ENCODE measurements around the gene SLC25A22. TPM values are rescaled to one million over a fixed set of nuclear protein-coding genes. Genes with fewer than 3 reads are reported as not detected.

The SLC25A22 gene
- total and polyA plus RNA-seq, 2 donors (not counting 1 experiment from before 2014, with no cell fraction given): 25.7 to 45.7 TPM

DNA sequence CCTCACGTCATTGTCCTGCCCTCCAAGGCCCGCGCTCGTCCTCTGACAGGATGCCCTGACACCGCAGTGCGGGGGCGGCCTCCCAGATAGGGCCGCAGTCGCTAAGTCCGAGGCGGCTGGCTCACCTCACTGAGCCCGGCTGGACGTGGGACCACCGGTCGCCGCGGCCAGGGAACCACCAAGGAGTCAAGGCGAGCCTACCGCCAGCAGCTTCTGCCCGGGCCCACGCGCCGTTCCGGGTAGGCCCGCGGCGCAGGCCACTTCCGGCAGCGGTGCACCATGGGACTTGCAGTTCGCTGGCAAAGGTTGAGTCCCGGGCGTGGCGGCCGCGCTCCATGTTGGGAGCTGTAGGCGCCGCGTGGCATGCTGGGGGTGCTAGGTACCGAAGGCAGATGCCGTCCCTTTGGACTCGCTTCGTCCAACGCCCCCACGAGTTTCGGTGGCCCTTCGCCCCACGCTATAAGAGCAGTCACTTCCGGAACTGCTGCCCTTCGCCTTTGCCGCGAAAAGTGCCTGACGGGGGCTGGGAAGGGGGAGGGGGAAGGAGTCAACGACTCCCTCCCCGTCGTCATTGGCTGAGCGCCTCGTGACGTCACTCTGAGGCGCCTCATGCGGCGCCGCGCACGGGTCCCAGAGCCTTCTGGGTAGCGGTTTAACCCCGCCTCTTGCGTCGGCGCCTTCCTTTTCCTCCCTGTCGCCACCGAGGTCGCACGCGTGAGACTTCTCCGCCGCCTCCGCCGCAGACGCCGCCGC lies 11.4 kb upstream of the SLC25A22 start, which contains the start of gene RPLP2:
Gene RPLP2 (plus strand): TSS at position 681 of the 753 bp plus-strand sequence. CDS start 268 bp downstream, outside the sequence.
- Mint-ChIP-seq H3K9me3 (ENCODE audit: insufficient read depth) (no peaks in the 10 kb centered on the region), H3K27me3 (no peaks in the 10 kb centered on the region), H3K27ac (peak within 1 kb of the TSS; percentile 99), H3K4me1 (peaks cover 42% of the 10 kb centered on the region), H3K4me3 (peak within 1 kb of the TSS; percentile 96)
- Histone ChIP-seq H3K9me3 (ENCODE audit: control extremely low read depth in 1 of 3, control insufficient read depth in 2 of 3, insufficient read depth in 1 of 3, low read length in 2 of 3) (no peaks in the 10 kb centered on the region), H3K27me3 (replicated peaks in 1 of 4; ENCODE audit: control extremely low read depth in 1 of 4, control insufficient read depth in 3 of 4, insufficient read depth in 4 of 4, low read length in 3 of 4) (no peaks in the 10 kb centered on the region), H3K27ac (ENCODE audit: low read length in 2 of 2) (peak within 1 kb of the TSS; percentile 83 to 94), H3K4me1 (ENCODE audit: control insufficient read depth in 2 of 2, insufficient read depth in 2 of 2, low read length in 2 of 2) (peaks cover 23 to 35% of the 10 kb centered on the region in 2 donors), H3K79me2 (ENCODE audit: control insufficient read depth, insufficient read depth, low read length) (peaks cover 31% of the 10 kb centered on the region), H3K4me2 (replicated peaks; ENCODE audit: low read depth, low read length, poor library complexity, severe bottlenecking) (peak within 1 kb of the TSS; percentile 87), H2AFZ (ENCODE audit: insufficient read depth, low read depth, low read length, poor library complexity, severe bottlenecking) (peak within 1 kb of the TSS; percentile 93), H4K20me1 (ENCODE audit: control insufficient read depth, insufficient read depth, low read length, poor library complexity, severe bottlenecking) (peaks cover 36% of the 10 kb centered on the region), H3K36me3 (replicated peaks in 1 of 2; ENCODE audit: control extremely low read depth in 1 of 2, control insufficient read depth in 1 of 2, extremely low read depth in 1 of 2, insufficient read depth in 2 of 2, low read length in 1 of 2) (peaks cover 2 to 24% of the 10 kb centered on the region in 2 experiments), H3K9ac (ENCODE audit: low read length) (peak within 1 kb of the TSS; percentile 90), H3K4me3 (ENCODE audit: control extremely low read depth in 1 of 5, extremely low read depth in 1 of 5, insufficient read depth in 1 of 5, low read depth in 2 of 5, low read length in 4 of 5) (peak within 1 kb of the TSS; percentile 53 to 95 (median 86))
- intact Hi-C loops (cut with micrococcal nuclease): loop anchor here (1.0 to 5.0 kb wide), 5 partner anchors 10 to 303 kb away; partner anchors contain the start of genes AP2A2, POLR2L, RNH1 and SLC25A22
- no peak for TF ChIP-seq EZH2 (IDR thresholded peaks at IDR 0.05; ENCODE audit: borderline replicate concordance, insufficient read depth, low read depth, low read length, poor library complexity, severe bottlenecking)
- ATAC-seq (ENCODE audit: low read depth) (peak; percentile 82), DNase-seq (peak; percentile 100)
- ChIA-PET CTCF (interaction anchor here (1.1 to 2.6 kb wide), 4 partner anchors 10 to 255 kb away, joined by 3 to 14 read pairs (median 4); partner anchors contain the start of gene PNPLA2), POLR2A (interaction anchor here (0.6 to 2.9 kb wide), 6 partner anchors 10 to 115 kb away, joined by 3 to 32 read pairs (median 8); partner anchors contain the start of genes PNPLA2, POLR2L, SLC25A22 and TMEM80)
- WGBS (ENCODE audit: insufficient coverage): 1% methylated on average over 80 of the region's 81 CpGs

DNA sequence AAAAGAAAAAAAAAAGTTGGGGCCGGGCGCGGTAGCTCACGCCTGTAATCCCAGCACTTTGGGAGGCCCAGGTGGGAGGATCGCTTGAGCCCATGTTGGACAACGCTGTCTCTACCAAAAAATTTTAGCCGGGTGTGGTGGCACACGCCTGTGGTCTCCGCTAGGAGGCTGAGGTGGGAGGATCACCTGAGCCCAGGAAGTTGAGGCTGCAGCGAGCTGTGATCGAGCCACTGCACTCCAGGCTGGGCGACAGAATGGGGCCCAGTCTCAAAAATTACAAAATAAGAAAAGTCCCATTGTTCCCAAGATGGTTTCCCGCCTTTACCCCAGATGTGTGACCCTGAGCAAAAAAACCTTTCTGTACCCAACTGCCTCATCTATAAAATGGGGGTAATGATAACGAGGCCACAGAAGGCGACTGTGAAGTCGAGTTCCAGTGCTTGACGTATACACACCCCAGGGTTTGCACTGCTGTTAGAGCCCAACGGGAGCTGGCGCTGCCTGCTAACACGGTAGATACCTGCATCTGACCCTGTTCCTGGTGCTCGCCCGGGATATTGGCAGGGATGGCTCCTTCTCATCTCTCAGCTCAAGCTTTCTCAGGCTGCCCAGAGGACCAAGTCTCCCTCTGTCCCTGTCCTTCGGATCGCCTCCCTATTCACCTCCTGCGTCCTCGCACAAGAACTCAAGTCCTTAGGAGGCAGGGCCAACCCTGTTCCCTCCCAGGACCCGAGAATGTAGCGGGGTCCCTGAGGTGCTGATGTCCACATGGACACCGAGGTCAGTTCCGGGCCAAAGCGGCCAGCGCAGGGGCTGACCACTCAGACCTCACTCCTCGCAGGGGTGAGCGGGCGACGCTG lies 10.6 kb upstream of the SLC25A22 start:
- Mint-ChIP-seq H3K4me3 (peak overlapping the region; percentile 96), H3K27ac (peak overlapping the region; percentile 99), H3K4me1 (peaks cover 45% of the 10 kb centered on the region), H3K9me3 (ENCODE audit: insufficient read depth) (no peaks in the 10 kb centered on the region), H3K27me3 (no peaks in the 10 kb centered on the region)
- intact Hi-C loops (cut with micrococcal nuclease): loop anchor here (1.0 to 5.0 kb wide), 5 partner anchors 10 to 302 kb away; partner anchors contain the start of genes AP2A2, POLR2L, RNH1 and SLC25A22
- ChIA-PET CTCF (interaction anchor here (1.1 to 2.6 kb wide), 4 partner anchors 10 to 254 kb away, joined by 3 to 14 read pairs (median 4); partner anchors contain the start of gene PNPLA2), POLR2A (interaction anchor here (0.8 to 2.9 kb wide), 6 partner anchors 11 to 113 kb away, joined by 3 to 32 read pairs (median 8); partner anchors contain the start of genes PNPLA2, POLR2L, SLC25A22 and TMEM80)
- Histone ChIP-seq H2AFZ (ENCODE audit: insufficient read depth, low read depth, low read length, poor library complexity, severe bottlenecking) (peak overlapping the region; percentile 93), H3K4me2 (replicated peaks; ENCODE audit: low read depth, low read length, poor library complexity, severe bottlenecking) (peak overlapping the region; percentile 87), H3K4me3 (ENCODE audit: control extremely low read depth in 1 of 5, extremely low read depth in 1 of 5, insufficient read depth in 1 of 5, low read depth in 2 of 5, low read length in 4 of 5) (peak overlapping the region in 4 of 5 experiments; percentile 53 to 95 (median 88)), H3K36me3 (replicated peaks in 1 of 2; ENCODE audit: control extremely low read depth in 1 of 2, control insufficient read depth in 1 of 2, extremely low read depth in 1 of 2, insufficient read depth in 2 of 2, low read length in 1 of 2) (peaks cover 2 to 24% of the 10 kb centered on the region in 2 experiments), H3K4me1 (ENCODE audit: control insufficient read depth in 2 of 2, insufficient read depth in 2 of 2, low read length in 2 of 2) (peaks cover 31 to 43% of the 10 kb centered on the region in 2 donors), H3K79me2 (ENCODE audit: control insufficient read depth, insufficient read depth, low read length) (peaks cover 38% of the 10 kb centered on the region), H3K9me3 (ENCODE audit: control extremely low read depth in 1 of 3, control insufficient read depth in 2 of 3, insufficient read depth in 1 of 3, low read length in 2 of 3) (no peaks in the 10 kb centered on the region), H3K27me3 (replicated peaks in 1 of 4; ENCODE audit: control extremely low read depth in 1 of 4, control insufficient read depth in 3 of 4, insufficient read depth in 4 of 4, low read length in 3 of 4) (no peaks in the 10 kb centered on the region), H3K9ac (ENCODE audit: low read length) (peak overlapping the region; percentile 90), H4K20me1 (ENCODE audit: control insufficient read depth, insufficient read depth, low read length, poor library complexity, severe bottlenecking) (peaks cover 41% of the 10 kb centered on the region), H3K27ac (ENCODE audit: low read length in 2 of 2) (peak overlapping the region; percentile 83 to 94)
- no peak for ATAC-seq (ENCODE audit: low read depth)
- DNase-seq: no peak
- TF ChIP-seq CTCF (IDR thresholded peaks at IDR 0.05) (no peak), EZH2 (IDR thresholded peaks at IDR 0.05; ENCODE audit: borderline replicate concordance, insufficient read depth, low read depth, low read length, poor library complexity, severe bottlenecking) (no peak)
- WGBS (ENCODE audit: insufficient coverage): 25% methylated on average over 32 of the region's 36 CpGs
